ENCODE results near the gene SPAG16.

Gene SPAG16

DNA sequence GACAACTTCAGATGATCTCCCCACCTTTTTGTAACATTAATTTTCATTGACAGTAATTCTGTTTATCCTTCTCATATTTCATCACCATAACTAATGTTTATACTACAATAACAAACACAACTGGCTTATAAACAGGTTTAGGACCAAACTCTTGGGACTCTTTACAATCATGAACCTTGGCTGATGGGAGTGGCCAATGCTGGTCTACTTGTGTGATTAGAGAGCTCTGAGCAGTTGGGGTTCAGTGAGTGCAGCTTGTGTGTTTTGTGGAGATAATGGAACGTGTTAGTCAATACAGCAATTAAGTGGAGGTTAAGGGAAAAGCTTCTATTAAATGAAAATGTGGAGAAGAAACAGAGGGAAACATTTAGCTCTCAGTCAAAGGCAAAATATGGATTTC is 207.1 kb downstream of the SPAG16 start:
- no peak for TF ChIP-seq FOXP2 (optimal IDR thresholded peaks at IDR 0.05; ENCODE audit: borderline replicate concordance, extremely low read depth, extremely low read length, insufficient read depth)
- TF ChIP-seq, protein P1, sequence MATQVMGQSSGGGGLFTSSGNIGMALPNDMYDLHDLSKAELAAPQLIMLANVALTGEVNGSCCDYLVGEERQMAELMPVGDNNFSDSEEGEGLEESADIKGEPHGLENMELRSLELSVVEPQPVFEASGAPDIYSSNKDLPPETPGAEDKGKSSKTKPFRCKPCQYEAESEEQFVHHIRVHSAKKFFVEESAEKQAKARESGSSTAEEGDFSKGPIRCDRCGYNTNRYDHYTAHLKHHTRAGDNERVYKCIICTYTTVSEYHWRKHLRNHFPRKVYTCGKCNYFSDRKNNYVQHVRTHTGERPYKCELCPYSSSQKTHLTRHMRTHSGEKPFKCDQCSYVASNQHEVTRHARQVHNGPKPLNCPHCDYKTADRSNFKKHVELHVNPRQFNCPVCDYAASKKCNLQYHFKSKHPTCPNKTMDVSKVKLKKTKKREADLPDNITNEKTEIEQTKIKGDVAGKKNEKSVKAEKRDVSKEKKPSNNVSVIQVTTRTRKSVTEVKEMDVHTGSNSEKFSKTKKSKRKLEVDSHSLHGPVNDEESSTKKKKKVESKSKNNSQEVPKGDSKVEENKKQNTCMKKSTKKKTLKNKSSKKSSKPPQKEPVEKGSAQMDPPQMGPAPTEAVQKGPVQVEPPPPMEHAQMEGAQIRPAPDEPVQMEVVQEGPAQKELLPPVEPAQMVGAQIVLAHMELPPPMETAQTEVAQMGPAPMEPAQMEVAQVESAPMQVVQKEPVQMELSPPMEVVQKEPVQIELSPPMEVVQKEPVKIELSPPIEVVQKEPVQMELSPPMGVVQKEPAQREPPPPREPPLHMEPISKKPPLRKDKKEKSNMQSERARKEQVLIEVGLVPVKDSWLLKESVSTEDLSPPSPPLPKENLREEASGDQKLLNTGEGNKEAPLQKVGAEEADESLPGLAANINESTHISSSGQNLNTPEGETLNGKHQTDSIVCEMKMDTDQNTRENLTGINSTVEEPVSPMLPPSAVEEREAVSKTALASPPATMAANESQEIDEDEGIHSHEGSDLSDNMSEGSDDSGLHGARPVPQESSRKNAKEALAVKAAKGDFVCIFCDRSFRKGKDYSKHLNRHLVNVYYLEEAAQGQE (IDR thresholded peaks at IDR 0.05; ENCODE audit: insufficient read depth in 1 of 2, low read depth in 2 of 2, low read length in 2 of 2) = no peak
- TF ChIP-seq POLR2AphosphoS5 (IDR thresholded peaks at IDR 0.05; ENCODE audit: low read depth, low read length) = no peak
- no peak for TF ChIP-seq SIN3A (IDR thresholded peaks at IDR 0.05; ENCODE audit: borderline replicate concordance, insufficient read depth, low read length)
- no peak for TF ChIP-seq TAF1 (IDR thresholded peaks at IDR 0.05; ENCODE audit: borderline replicate concordance, insufficient read depth, low read length)

DNA sequence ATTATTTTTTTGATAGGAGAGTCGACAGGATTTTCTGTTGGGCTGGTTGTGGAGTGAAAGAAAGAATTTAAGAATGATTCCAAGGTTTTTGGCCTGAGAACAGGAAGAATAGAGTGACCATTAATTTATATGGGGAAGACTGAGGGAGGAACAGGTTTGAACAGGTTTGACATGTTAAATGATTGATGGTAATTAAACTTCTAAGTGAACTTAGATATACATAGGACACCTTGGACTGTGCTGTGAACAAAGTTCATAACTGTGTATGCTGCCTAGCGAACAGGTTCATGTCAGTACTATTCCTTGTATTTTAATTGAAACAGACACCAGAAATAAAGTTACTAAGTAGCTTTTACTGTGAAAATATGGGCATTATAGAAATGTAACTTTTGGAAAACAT is 212.0 kb downstream of the SPAG16 start:
- TF ChIP-seq POLR2AphosphoS5 (IDR thresholded peaks at IDR 0.05; ENCODE audit: low read depth, low read length) (no peak), SIN3A (IDR thresholded peaks at IDR 0.05; ENCODE audit: borderline replicate concordance, insufficient read depth, low read length) (no peak), FOXP2 (optimal IDR thresholded peaks at IDR 0.05; ENCODE audit: borderline replicate concordance, extremely low read depth, extremely low read length, insufficient read depth) (no peak), TAF1 (IDR thresholded peaks at IDR 0.05; ENCODE audit: borderline replicate concordance, insufficient read depth, low read length) (no peak)
- TF ChIP-seq, protein P1 (IDR thresholded peaks at IDR 0.05; ENCODE audit: insufficient read depth in 1 of 2, low read depth in 2 of 2, low read length in 2 of 2) = no peak

DNA sequence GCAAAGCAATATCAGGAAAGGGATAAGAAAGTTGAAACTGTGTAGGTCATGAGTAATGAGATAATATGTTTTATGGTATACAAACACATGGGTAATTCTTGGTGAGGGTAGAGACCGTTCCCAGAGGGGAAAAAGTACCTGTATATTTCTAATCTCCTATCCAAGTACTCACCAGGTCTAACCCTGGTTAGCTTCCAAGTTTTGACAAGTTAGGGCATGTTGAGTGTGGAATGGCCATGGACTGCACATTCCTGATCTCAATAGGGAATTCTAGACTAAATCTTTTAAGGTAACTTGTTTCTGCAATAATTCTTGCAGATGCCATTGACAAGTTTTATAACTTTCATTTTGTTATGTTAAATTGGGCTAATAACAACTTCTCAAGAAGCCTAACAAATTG is 216.6 kb downstream of the SPAG16 start:
- TF ChIP-seq POLR2AphosphoS5 (IDR thresholded peaks at IDR 0.05; ENCODE audit: low read depth, low read length) (no peak), FOXP2 (optimal IDR thresholded peaks at IDR 0.05; ENCODE audit: borderline replicate concordance, extremely low read depth, extremely low read length, insufficient read depth) (no peak), SIN3A (IDR thresholded peaks at IDR 0.05; ENCODE audit: borderline replicate concordance, insufficient read depth, low read length) (no peak), TAF1 (IDR thresholded peaks at IDR 0.05; ENCODE audit: borderline replicate concordance, insufficient read depth, low read length) (no peak)
- TF ChIP-seq, protein P1 (IDR thresholded peaks at IDR 0.05; ENCODE audit: insufficient read depth in 1 of 2, low read depth in 2 of 2, low read length in 2 of 2) = no peak

DNA sequence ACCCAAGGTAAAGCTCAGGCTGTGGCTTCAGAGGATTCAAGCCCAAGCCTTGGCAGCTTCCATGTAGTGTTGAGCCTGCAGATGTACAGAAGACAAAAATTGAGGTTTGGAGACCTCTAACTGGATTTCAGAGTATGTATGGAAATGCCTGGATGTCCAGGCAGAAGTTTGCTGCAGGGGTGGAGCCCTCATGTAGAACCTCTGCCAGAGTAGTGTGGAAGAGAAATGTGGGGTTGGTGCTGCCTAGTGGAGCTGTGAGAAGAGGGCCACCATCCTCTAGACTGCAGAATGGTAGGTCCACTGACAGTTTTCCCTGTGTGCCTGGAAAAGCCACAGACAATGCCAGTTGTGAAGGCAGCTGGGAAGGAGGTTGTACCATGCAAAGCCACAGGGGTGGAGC is 239.9 kb downstream of the SPAG16 start:
- TF ChIP-seq POLR2AphosphoS5 (IDR thresholded peaks at IDR 0.05; ENCODE audit: low read depth, low read length) = no peak
- no peak for TF ChIP-seq FOXP2 (optimal IDR thresholded peaks at IDR 0.05; ENCODE audit: borderline replicate concordance, extremely low read depth, extremely low read length, insufficient read depth)

DNA sequence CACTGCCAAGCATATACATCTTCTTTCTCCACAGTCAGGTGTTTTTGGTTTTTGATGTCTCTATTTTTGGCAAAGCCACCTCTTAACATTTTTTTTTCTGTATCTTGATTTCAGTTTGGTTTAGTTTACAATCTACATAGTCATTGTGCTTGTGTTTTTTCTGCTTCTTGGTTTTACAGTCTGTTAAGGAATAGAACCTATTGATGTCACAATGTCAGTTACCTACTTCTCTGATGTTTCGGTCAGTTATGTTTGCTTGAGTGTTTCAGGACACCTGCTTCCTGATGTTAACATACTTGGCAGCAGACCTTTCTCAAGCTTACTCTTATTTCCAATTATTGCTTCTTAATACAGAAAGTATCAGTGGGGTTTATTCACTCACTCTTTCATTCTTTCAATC is 253.3 kb downstream of the SPAG16 start:
- TF ChIP-seq TAF1 (IDR thresholded peaks at IDR 0.05; ENCODE audit: borderline replicate concordance, insufficient read depth, low read length) (no peak), FOXP2 (optimal IDR thresholded peaks at IDR 0.05; ENCODE audit: borderline replicate concordance, extremely low read depth, extremely low read length, insufficient read depth) (no peak), SIN3A (IDR thresholded peaks at IDR 0.05; ENCODE audit: borderline replicate concordance, insufficient read depth, low read length) (no peak), POLR2AphosphoS5 (IDR thresholded peaks at IDR 0.05; ENCODE audit: low read depth, low read length) (no peak)
- TF ChIP-seq, protein P1 (IDR thresholded peaks at IDR 0.05; ENCODE audit: insufficient read depth in 1 of 2, low read depth in 2 of 2, low read length in 2 of 2) = no peak
